ENCODE results near the gene FCN3. TPM values are rescaled to one million over a fixed set of nuclear protein-coding genes. Genes with fewer than 3 reads are reported as not detected.
A peak's percentile ranks its signal among the peaks of the same experiment; 100 is the strongest.

FCN3 gene
- total and polyA plus RNA-seq, 9 of the 15 experiments (the other 6 are each of a cell fraction or from before 2014, with no cell fraction given): 0.49 TPM; not detected in 8

DNA sequence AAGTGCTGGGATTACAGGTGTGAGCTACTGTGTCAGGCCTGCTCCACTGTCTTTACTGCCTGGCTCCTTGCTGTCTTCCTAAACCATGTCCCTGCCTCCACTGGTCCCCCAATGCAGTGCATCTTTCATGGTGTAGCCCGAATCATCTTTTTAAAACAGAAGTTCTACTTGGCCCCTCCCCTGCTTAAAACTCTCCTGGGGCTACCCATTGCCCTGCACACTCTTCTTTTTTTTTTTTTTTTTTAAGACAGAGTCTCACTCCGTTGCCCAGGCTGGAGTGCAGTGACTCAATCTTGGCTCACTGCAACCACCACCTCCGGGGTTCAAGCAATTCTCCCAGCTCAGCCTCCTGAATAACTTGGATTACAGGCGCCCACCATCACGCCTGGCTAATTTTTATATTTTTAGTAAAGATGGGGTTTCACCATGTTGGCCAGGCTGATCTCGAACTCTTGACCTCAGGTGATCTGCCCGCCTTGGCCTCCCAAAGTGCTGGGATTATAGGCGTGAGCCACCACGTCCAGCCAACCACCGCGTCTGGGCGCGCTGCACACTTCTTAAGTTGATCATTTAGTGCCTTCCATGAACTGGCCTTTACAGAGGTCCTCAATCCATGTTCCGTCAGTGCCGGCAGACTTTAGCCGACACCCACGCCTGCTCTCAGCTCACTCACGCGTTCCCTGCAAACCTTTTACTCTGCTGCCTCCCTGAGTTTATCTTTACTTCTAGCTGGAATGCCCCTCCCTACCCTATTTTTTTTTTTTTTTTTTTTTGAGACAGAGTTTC is 2.4 kb downstream of the FCN3 start (continued):
- TF ChIP-seq, protein P1, sequence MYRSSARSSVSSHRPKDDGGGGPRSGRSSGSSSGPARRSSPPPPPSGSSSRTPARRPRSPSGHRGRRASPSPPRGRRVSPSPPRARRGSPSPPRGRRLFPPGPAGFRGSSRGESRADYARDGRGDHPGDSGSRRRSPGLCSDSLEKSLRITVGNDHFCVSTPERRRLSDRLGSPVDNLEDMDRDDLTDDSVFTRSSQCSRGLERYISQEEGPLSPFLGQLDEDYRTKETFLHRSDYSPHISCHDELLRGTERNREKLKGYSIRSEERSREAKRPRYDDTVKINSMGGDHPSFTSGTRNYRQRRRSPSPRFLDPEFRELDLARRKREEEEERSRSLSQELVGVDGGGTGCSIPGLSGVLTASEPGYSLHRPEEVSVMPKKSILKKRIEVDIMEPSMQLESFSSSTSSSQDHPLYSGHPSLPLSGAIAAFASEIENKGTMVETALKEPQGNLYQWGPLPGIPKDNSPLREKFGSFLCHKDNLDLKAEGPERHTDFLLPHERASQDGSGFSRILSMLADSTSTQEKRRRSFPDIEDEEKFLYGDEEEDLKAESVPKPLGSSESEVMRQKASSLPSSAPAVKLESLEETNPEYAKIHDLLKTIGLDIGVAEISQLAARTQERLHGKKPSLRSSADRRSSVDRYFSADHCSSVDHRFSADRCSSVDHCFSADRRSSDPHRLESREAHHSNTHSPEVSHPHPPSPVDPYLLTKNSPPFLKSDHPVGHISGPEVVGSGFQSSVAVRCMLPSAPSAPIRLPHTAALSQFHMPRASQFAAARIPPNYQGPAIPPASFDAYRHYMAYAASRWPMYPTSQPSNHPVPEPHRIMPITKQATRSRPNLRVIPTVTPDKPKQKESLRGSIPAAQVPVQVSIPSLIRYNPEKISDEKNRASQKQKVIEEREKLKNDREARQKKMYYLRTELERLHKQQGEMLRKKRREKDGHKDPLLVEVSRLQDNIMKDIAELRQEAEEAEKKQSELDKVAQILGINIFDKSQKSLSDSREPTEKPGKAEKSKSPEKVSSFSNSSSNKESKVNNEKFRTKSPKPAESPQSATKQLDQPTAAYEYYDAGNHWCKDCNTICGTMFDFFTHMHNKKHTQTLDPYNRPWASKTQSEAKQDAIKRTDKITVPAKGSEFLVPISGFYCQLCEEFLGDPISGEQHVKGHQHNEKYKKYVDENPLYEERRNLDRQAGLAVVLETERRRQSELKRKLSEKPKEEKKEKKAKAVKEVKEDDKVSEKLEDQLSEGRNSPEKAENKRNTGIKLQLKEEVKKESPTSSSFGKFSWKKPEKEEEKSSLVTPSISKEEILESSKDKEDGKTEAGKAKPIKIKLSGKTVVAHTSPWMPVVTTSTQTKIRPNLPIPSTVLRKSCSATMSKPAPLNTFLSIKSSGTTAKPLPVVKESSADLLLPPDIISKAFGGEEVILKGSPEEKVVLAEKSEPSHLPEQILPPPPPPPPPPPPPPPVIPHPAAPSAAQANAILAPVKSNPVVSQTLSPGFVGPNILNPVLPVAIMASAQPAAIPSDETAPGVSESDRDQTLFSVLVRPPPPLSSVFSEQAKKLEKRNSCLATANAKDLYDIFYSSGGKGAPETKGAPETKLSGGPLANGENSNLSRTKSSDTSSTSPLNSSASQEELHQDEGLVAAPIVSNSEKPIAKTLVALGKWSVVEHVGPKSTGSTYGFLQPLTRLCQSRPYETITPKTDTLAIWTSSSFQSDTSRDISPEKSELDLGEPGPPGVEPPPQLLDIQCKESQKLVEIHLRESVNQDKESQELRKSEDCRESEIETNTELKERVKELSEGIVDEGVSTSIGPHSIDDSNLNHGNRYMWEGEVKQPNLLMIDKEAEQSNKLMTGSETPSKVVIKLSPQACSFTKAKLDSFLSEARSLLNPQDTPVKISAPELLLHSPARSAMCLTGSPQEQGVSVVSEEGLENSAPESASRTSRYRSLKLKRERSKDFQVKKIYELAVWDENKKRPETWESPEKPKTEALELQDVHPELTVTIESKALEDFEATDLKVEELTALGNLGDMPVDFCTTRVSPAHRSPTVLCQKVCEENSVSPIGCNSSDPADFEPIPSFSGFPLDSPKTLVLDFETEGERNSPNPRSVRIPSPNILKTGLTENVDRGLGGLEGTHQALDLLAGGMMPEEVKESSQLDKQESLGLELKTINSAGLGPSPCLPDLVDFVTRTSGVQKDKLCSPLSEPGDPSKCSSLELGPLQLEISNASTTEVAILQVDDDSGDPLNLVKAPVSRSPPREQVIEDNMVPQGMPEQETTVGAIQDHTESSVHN (IDR thresholded peaks at IDR 0.05; ENCODE audit: borderline replicate concordance in 1 of 2, low read depth in 1 of 2): no peak
- TF ChIP-seq, protein P2, sequence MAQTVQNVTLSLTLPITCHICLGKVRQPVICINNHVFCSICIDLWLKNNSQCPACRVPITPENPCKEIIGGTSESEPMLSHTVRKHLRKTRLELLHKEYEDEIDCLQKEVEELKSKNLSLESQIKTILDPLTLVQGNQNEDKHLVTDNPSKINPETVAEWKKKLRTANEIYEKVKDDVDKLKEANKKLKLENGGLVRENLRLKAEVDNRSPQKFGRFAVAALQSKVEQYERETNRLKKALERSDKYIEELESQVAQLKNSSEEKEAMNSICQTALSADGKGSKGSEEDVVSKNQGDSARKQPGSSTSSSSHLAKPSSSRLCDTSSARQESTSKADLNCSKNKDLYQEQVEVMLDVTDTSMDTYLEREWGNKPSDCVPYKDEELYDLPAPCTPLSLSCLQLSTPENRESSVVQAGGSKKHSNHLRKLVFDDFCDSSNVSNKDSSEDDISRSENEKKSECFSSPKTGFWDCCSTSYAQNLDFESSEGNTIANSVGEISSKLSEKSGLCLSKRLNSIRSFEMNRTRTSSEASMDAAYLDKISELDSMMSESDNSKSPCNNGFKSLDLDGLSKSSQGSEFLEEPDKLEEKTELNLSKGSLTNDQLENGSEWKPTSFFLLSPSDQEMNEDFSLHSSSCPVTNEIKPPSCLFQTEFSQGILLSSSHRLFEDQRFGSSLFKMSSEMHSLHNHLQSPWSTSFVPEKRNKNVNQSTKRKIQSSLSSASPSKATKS (CRISPR knock-in tag; IDR thresholded peaks at IDR 0.05): no peak
- TF ChIP-seq MYC (IDR thresholded peaks at IDR 0.05; ENCODE audit: low read depth, low read length) (peak; percentile 50; the same call in 1 of the 2 replicates), MYC (CRISPR knock-in tag; IDR thresholded peaks at IDR 0.05; ENCODE audit: borderline replicate concordance, low read depth) (no peak), CC2D1A (IDR thresholded peaks at IDR 0.05) (0 out of 2 replicates have a peak, but pooled peaks have one; percentile 10), ZNF445 (CRISPR knock-in tag; IDR thresholded peaks at IDR 0.05; ENCODE audit: low read depth) (no peak), BHLHE40 (IDR thresholded peaks at IDR 0.05; ENCODE audit: low read length) (peak; percentile 68; the same call in 1 of the 2 replicates), ZNF282 (CRISPR knock-in tag; IDR thresholded peaks at IDR 0.05) (no peak), GATA2 (CRISPR knock-in tag; IDR thresholded peaks at IDR 0.05) (no peak)
- TF ChIP-seq, protein P3, sequence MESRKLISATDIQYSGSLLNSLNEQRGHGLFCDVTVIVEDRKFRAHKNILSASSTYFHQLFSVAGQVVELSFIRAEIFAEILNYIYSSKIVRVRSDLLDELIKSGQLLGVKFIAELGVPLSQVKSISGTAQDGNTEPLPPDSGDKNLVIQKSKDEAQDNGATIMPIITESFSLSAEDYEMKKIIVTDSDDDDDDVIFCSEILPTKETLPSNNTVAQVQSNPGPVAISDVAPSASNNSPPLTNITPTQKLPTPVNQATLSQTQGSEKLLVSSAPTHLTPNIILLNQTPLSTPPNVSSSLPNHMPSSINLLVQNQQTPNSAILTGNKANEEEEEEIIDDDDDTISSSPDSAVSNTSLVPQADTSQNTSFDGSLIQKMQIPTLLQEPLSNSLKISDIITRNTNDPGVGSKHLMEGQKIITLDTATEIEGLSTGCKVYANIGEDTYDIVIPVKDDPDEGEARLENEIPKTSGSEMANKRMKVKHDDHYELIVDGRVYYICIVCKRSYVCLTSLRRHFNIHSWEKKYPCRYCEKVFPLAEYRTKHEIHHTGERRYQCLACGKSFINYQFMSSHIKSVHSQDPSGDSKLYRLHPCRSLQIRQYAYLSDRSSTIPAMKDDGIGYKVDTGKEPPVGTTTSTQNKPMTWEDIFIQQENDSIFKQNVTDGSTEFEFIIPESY (CRISPR knock-in tag; IDR thresholded peaks at IDR 0.05): 0 out of 2 replicates have a peak, but pooled peaks have one; percentile 53
- TF ChIP-seq, protein P4, sequence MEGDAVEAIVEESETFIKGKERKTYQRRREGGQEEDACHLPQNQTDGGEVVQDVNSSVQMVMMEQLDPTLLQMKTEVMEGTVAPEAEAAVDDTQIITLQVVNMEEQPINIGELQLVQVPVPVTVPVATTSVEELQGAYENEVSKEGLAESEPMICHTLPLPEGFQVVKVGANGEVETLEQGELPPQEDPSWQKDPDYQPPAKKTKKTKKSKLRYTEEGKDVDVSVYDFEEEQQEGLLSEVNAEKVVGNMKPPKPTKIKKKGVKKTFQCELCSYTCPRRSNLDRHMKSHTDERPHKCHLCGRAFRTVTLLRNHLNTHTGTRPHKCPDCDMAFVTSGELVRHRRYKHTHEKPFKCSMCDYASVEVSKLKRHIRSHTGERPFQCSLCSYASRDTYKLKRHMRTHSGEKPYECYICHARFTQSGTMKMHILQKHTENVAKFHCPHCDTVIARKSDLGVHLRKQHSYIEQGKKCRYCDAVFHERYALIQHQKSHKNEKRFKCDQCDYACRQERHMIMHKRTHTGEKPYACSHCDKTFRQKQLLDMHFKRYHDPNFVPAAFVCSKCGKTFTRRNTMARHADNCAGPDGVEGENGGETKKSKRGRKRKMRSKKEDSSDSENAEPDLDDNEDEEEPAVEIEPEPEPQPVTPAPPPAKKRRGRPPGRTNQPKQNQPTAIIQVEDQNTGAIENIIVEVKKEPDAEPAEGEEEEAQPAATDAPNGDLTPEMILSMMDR (IDR thresholded peaks at IDR 0.05 in 2 of 3, conservative IDR thresholded peaks at IDR 0.05 in 1 of 3; ENCODE audit: insufficient read depth in 2 of 3, low read depth in 1 of 3, low read length in 3 of 3): peak in 2 of 3 experiments; percentile 42 to 71; a peak in 4 of 6 replicates
